Mesodermal cell (in vitro differentiated cells): ENCODE measurements around the gene FKBP15.

ENCODE experiments used
- H3K27ac ChIP-seq: 2 replicates; pipeline ENCODE4 v1.7.0; 2013; ENCODE audit warnings: mild to moderate bottlenecking, low read depth, low read length, moderate library complexity; ENCODE audit not compliant: severe bottlenecking
- H3K36me3 ChIP-seq: 2 replicates; pipeline ENCODE4 v1.7.1; 2013; ENCODE audit warnings: mild to moderate bottlenecking, low read length, moderate library complexity; ENCODE audit not compliant: control insufficient read depth, insufficient read depth
- H3K4me1 ChIP-seq: one replicate; pipeline ENCODE4 v1.7.1; 2013; ENCODE audit warnings: mild to moderate bottlenecking, low read length; ENCODE audit not compliant: insufficient read depth, control insufficient read depth, poor library complexity, severe bottlenecking
- H3K4me3 ChIP-seq: 2 replicates; pipeline ENCODE4 v1.7.0; 2013; ENCODE audit warnings: low read length, control low read depth, mild to moderate bottlenecking; ENCODE audit not compliant: insufficient read depth, poor library complexity, severe bottlenecking; ENCODE audit errors: extremely low read depth
- H3K9me3 ChIP-seq: 2 replicates; pipeline ENCODE4 v1.7.1; 2013; ENCODE audit warnings: mild to moderate bottlenecking, low read length, moderate library complexity; ENCODE audit not compliant: control insufficient read depth
- WGBS, 2 experiments: methylation state at CpG; one replicate each; pipeline ENCODE4 v1.1.5; 2013; ENCODE audit warnings: missing lambda C conversion rate in 2 of 2; ENCODE audit not compliant: insufficient coverage in 2 of 2; 5-methylcytosine and 5-hydroxymethylcytosine counted together

FKBP15 gene

GRCh38 chr9:113160571-113160970 lies 60.5 kb downstream of the FKBP15 start:
- no CpG with 5 or more reads among the region's 3 CpGs for WGBS, 2 experiments
- no peaks in the 10 kb centered on the region for H3K9me3 ChIP-seq
- no peak overlapping the region for H3K4me3 ChIP-seq
- H3K27ac ChIP-seq: no peak overlapping the region
- H3K4me1 ChIP-seq: peaks cover 6% of the 10 kb centered on the region
- peaks cover 54% of the 10 kb centered on the region for H3K36me3 ChIP-seq

- WGBS, 2 experiments: 87 to 100% methylated on average over 4 to 5 of the region's 5 CpGs
- H3K36me3 ChIP-seq: peaks cover 34% of the 10 kb centered on the region
Observed at GRCh38 chr9:113158446-113158845, 62.6 kb downstream of the FKBP15 start.

GRCh38 chr9:113156880-113157279 lies 64.2 kb downstream of the FKBP15 start:
- Histone ChIP-seq H3K36me3 (peaks cover 19% of the 10 kb centered on the region), H3K4me3 (no peak overlapping the region), H3K4me1 (peaks cover 6% of the 10 kb centered on the region), H3K27ac (no peak overlapping the region), H3K9me3 (no peaks in the 10 kb centered on the region)
- 100% methylated on average over 1 of the region's 1 CpG for WGBS, 2 experiments

More at GRCh38 chr9:113158446-113158845, 62.6 kb downstream of the FKBP15 start:
- H3K4me1 ChIP-seq: peaks cover 6% of the 10 kb centered on the region
- H3K4me3 ChIP-seq: no peak overlapping the region
- no peaks in the 10 kb centered on the region for H3K9me3 ChIP-seq
- no peak overlapping the region for H3K27ac ChIP-seq

GRCh38 chr9:113155911-113156588 lies 65.0 kb downstream of the FKBP15 start:
- H3K36me3 ChIP-seq: peaks cover 11% of the 10 kb centered on the region
- no peaks in the 10 kb centered on the region for H3K9me3 ChIP-seq
- WGBS, 2 experiments: 49 to 54% methylated on average over 3 to 4 of the region's 7 CpGs
- peaks cover 1% of the 10 kb centered on the region for H3K4me1 ChIP-seq
- H3K4me3 ChIP-seq: no peak overlapping the region
- H3K27ac ChIP-seq: no peak overlapping the region

- no peaks in the 10 kb centered on the region for H3K9me3 ChIP-seq
- no peak overlapping the region for H3K27ac ChIP-seq
- no peaks in the 10 kb centered on the region for H3K4me1 ChIP-seq
- WGBS, 2 experiments: 95% methylated on average over 2 of the region's 2 CpGs; no CpG with 5 or more reads in 1 of the 2 experiments
- no peak overlapping the region for H3K4me3 ChIP-seq
- H3K36me3 ChIP-seq: peaks cover 5% of the 10 kb centered on the region
Observed at GRCh38 chr9:113154946-113155345, 66.1 kb downstream of the FKBP15 start.

- H3K9me3 ChIP-seq: no peaks in the 10 kb centered on the region
- no peaks in the 10 kb centered on the region for H3K4me1 ChIP-seq
- peaks cover 1% of the 10 kb centered on the region for H3K36me3 ChIP-seq
- H3K27ac ChIP-seq: no peak overlapping the region
- no peak overlapping the region for H3K4me3 ChIP-seq
- WGBS, 2 experiments: 91 to 92% methylated on average over 6 of the region's 6 CpGs
Observed at GRCh38 chr9:113154471-113154870, 66.6 kb downstream of the FKBP15 start.

GRCh38 chr9:113153599-113153998 lies 67.5 kb downstream of the FKBP15 start:
- no peak overlapping the region for H3K27ac ChIP-seq
- 89 to 93% methylated on average over 2 to 5 of the region's 6 CpGs for WGBS, 2 experiments
- no peaks in the 10 kb centered on the region for H3K4me1 ChIP-seq
- no peaks in the 10 kb centered on the region for H3K36me3 ChIP-seq
- no peaks in the 10 kb centered on the region for H3K9me3 ChIP-seq
- H3K4me3 ChIP-seq: no peak overlapping the region

GRCh38 chr9:113152699-113153098 lies 68.4 kb downstream of the FKBP15 start:
- no peaks in the 10 kb centered on the region for H3K36me3 ChIP-seq
- no peak overlapping the region for H3K27ac ChIP-seq
- no peak overlapping the region for H3K4me3 ChIP-seq
- H3K9me3 ChIP-seq: no peaks in the 10 kb centered on the region
- 90 to 93% methylated on average over 2 to 3 of the region's 3 CpGs for WGBS, 2 experiments
- no peaks in the 10 kb centered on the region for H3K4me1 ChIP-seq

- Histone ChIP-seq H3K4me3 (peak overlapping the region; percentile 71), H3K36me3 (no peaks in the 10 kb centered on the region), H3K9me3 (no peaks in the 10 kb centered on the region), H3K27ac (no peak overlapping the region), H3K4me1 (no peaks in the 10 kb centered on the region)
- WGBS, 2 experiments: 81 to 98% methylated on average over 6 to 7 of the region's 11 CpGs
Observed at GRCh38 chr9:113151696-113152630, 69.1 kb downstream of the FKBP15 start.

- H3K27ac ChIP-seq: no peak within 1 kb of the TSS
- H3K4me3 ChIP-seq: peak within 1 kb of the TSS; percentile 71
- no peaks in the 10 kb centered on the region for H3K9me3 ChIP-seq
- H3K36me3 ChIP-seq: no peaks in the 10 kb centered on the region
- H3K4me1 ChIP-seq: no peaks in the 10 kb centered on the region
- WGBS, 2 experiments: 1 to 2% methylated on average over 53 to 66 of the region's 87 CpGs
Observed at GRCh38 chr9:113150670-113151611, 70.1 kb downstream of the FKBP15 start, which contains the start of gene SLC31A2. Gene SLC31A2, plus strand, starts transcription at chr9:113151007. Its CDS starts 68 bp downstream, at chr9:113151075.
